ENCODE results near the gene NAT8L. TPM values are rescaled to one million over a fixed set of nuclear protein-coding genes. Genes with fewer than 3 reads are reported as not detected.
"Not testable (repeated sequence)": the region's sequence is repeated elsewhere in the genome, so short reads cannot be mapped to it uniquely, and the experiment has no call there.

Gene NAT8L
- polyA plus RNA-seq, 1 donor (not counting 4 experiments of a cell fraction or from before 2014, with no cell fraction given) = 0.01 TPM

DNA sequence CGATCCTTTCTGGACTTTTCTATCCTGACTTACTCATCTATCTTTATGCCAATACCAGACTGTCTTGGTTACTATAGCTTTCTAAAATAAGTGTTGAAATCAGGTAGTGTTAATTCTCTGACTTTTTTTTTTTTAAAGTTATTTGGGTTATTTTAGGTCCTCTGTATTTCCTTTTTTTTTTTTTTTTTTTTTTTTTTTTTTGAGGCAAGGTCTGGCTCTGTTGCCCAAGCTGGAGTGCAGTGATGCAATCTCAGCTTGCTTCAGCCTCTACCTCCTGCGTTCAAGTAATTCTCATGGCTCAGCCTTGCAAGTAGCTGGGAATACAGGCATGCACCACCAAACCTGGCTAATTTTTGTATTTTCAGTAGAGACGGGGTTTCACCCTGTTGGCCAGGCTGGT, 47.5 kb upstream of the NAT8L start:
- dilution Hi-C loops (cut with MboI; ENCODE audit: extremely low pct_ligation_motif_present, low sequenced_read_pairs) = loop anchor here (10.0 kb wide), 1 partner anchor 57 kb away; no protein-coding TSS in a partner anchor
- DNase-seq (ENCODE audit: low read depth, low spot score) = no peak

GRCh38 chr4:2015008-2015407, 44.1 kb upstream of the NAT8L start:
- H3K9ac ChIP-seq (ENCODE audit: control insufficient read depth, extremely low read depth, insufficient read depth, low read length) = no peak overlapping the region
- dilution Hi-C loops (cut with MboI; ENCODE audit: extremely low pct_ligation_motif_present, low sequenced_read_pairs) = loop anchor here (10.0 kb wide), 1 partner anchor 60 kb away; no protein-coding TSS in a partner anchor
- no peak for FAIRE-seq

More for the DNA sequence above, 47.5 kb upstream of the NAT8L start:
- FAIRE-seq = no peak
- Histone ChIP-seq H3K4me1 (ENCODE audit: control insufficient read depth, extremely low read depth, insufficient read depth, low read length) (peaks cover 17% of the 10 kb centered on the region), H3K9ac (ENCODE audit: control insufficient read depth, extremely low read depth, insufficient read depth, low read length) (no peak overlapping the region), H2AFZ (ENCODE audit: control insufficient read depth, low read length) (no peak overlapping the region), H3K27ac (ENCODE audit: control insufficient read depth, insufficient read depth, low read length) (no peak overlapping the region), H3K9me1 (ENCODE audit: control insufficient read depth, extremely low read depth, insufficient read depth, low read length) (no peaks in the 10 kb centered on the region), H3K36me3 (ENCODE audit: control insufficient read depth in 2 of 2, extremely low read depth in 1 of 2, insufficient read depth in 2 of 2, low read length in 2 of 2) (no peaks in the 10 kb centered on the region), H3K4me3 (ENCODE audit: control insufficient read depth in 2 of 3, extremely low read depth in 1 of 3, insufficient read depth in 2 of 3, low read depth in 1 of 3, low read length in 3 of 3) (no peak overlapping the region), H3K9me3 (ENCODE audit: control insufficient read depth, low read depth, low read length) (no peaks in the 10 kb centered on the region), H3K27me3 (ENCODE audit: control insufficient read depth, extremely low read depth, insufficient read depth, low read length) (no peaks in the 10 kb centered on the region), H3K4me2 (ENCODE audit: control insufficient read depth, extremely low read depth, insufficient read depth, low read depth, low read length) (no peak overlapping the region), H3K79me2 (ENCODE audit: control insufficient read depth, insufficient read depth, low read length) (peaks cover 20% of the 10 kb centered on the region), H4K20me1 (ENCODE audit: control insufficient read depth, extremely low read depth, insufficient read depth, low read length) (no peaks in the 10 kb centered on the region)
- TF ChIP-seq EZH2 (IDR thresholded peaks at IDR 0.05; ENCODE audit: low read length) = no peak
- TF ChIP-seq, protein P1, sequence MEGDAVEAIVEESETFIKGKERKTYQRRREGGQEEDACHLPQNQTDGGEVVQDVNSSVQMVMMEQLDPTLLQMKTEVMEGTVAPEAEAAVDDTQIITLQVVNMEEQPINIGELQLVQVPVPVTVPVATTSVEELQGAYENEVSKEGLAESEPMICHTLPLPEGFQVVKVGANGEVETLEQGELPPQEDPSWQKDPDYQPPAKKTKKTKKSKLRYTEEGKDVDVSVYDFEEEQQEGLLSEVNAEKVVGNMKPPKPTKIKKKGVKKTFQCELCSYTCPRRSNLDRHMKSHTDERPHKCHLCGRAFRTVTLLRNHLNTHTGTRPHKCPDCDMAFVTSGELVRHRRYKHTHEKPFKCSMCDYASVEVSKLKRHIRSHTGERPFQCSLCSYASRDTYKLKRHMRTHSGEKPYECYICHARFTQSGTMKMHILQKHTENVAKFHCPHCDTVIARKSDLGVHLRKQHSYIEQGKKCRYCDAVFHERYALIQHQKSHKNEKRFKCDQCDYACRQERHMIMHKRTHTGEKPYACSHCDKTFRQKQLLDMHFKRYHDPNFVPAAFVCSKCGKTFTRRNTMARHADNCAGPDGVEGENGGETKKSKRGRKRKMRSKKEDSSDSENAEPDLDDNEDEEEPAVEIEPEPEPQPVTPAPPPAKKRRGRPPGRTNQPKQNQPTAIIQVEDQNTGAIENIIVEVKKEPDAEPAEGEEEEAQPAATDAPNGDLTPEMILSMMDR (optimal IDR thresholded peaks at IDR 0.05 in 1 of 3, IDR thresholded peaks at IDR 0.05 in 1 of 3, conservative IDR thresholded peaks at IDR 0.05 in 1 of 3; ENCODE audit: extremely low read depth in 1 of 3, insufficient read depth in 2 of 3, low read length in 3 of 3) = no peak

DNA sequence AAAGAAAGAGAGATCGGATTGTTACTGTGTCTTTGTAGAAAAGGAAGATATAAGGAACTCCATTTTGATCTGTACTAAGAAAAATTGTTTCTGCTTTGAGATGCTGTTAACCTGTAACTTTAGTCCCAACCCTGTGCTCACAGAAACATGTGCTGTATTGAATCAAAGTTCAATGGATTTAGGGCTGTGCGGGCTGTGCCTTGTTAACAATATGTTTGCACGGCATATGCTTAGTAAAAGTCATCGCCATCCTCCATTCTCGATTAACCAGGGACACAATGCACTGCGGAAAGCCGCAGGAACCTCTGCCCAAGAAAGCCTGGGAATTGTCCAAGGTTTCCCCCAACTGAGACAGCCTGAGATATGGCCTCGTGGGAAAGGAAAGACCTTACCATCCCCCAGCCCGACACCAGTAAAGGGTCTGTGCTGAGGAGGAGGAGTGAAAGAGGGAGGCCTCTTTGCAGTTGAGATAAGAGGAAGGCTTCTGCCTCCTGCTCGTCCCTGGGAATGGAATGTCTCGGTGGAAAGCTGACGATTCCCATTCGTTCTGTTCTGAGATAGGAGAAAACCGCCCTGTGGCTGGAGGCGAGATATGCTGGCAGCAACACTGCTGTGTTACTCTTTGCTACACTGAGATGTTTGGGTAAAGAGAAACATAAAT, 37.6 kb upstream of the NAT8L start:
- FAIRE-seq; DNase-seq (ENCODE audit: low read depth, low spot score); H3K27ac ChIP-seq (ENCODE audit: control insufficient read depth, insufficient read depth, low read length); H3K4me3 ChIP-seq (ENCODE audit: control insufficient read depth in 2 of 3, extremely low read depth in 1 of 3, insufficient read depth in 2 of 3, low read depth in 1 of 3, low read length in 3 of 3); H3K9ac ChIP-seq (ENCODE audit: control insufficient read depth, extremely low read depth, insufficient read depth, low read length); H3K36me3 ChIP-seq (ENCODE audit: control insufficient read depth in 2 of 2, extremely low read depth in 1 of 2, insufficient read depth in 2 of 2, low read length in 2 of 2); H3K4me1 ChIP-seq (ENCODE audit: control insufficient read depth, extremely low read depth, insufficient read depth, low read length); H3K79me2 ChIP-seq (ENCODE audit: control insufficient read depth, insufficient read depth, low read length); H3K9me1 ChIP-seq (ENCODE audit: control insufficient read depth, extremely low read depth, insufficient read depth, low read length); H3K9me3 ChIP-seq (ENCODE audit: control insufficient read depth, low read depth, low read length); H3K4me2 ChIP-seq (ENCODE audit: control insufficient read depth, extremely low read depth, insufficient read depth, low read depth, low read length); dilution Hi-C loops (cut with MboI; ENCODE audit: extremely low pct_ligation_motif_present, low sequenced_read_pairs); H4K20me1 ChIP-seq (ENCODE audit: control insufficient read depth, extremely low read depth, insufficient read depth, low read length); H2AFZ ChIP-seq (ENCODE audit: control insufficient read depth, low read length): not testable (repeated sequence)
- H3K27me3 ChIP-seq (ENCODE audit: control insufficient read depth, extremely low read depth, insufficient read depth, low read length) = peaks cover 19% of the 10 kb centered on the region

More at GRCh38 chr4:2015008-2015407, 44.1 kb upstream of the NAT8L start:
- H3K4me1 ChIP-seq (ENCODE audit: control insufficient read depth, extremely low read depth, insufficient read depth, low read length) = peaks cover 2% of the 10 kb centered on the region
- no peaks in the 10 kb centered on the region for H3K79me2 ChIP-seq (ENCODE audit: control insufficient read depth, insufficient read depth, low read length)
- H3K4me2 ChIP-seq (ENCODE audit: control insufficient read depth, extremely low read depth, insufficient read depth, low read depth, low read length) = no peak overlapping the region
- no peak overlapping the region for H3K27ac ChIP-seq (ENCODE audit: control insufficient read depth, insufficient read depth, low read length)
- no peaks in the 10 kb centered on the region for H3K9me3 ChIP-seq (ENCODE audit: control insufficient read depth, low read depth, low read length)
- H3K27me3 ChIP-seq (ENCODE audit: control insufficient read depth, extremely low read depth, insufficient read depth, low read length) = no peaks in the 10 kb centered on the region
- H3K4me3 ChIP-seq (ENCODE audit: control insufficient read depth in 2 of 3, extremely low read depth in 1 of 3, insufficient read depth in 2 of 3, low read depth in 1 of 3, low read length in 3 of 3) = no peak overlapping the region
- DNase-seq (ENCODE audit: low read depth, low spot score) = no peak
- TF ChIP-seq EZH2 (IDR thresholded peaks at IDR 0.05; ENCODE audit: low read length) = no peak
- TF ChIP-seq, protein P1 (optimal IDR thresholded peaks at IDR 0.05 in 1 of 3, IDR thresholded peaks at IDR 0.05 in 1 of 3, conservative IDR thresholded peaks at IDR 0.05 in 1 of 3; ENCODE audit: extremely low read depth in 1 of 3, insufficient read depth in 2 of 3, low read length in 3 of 3) = no peak
- H4K20me1 ChIP-seq (ENCODE audit: control insufficient read depth, extremely low read depth, insufficient read depth, low read length) = no peaks in the 10 kb centered on the region
- H2AFZ ChIP-seq (ENCODE audit: control insufficient read depth, low read length) = no peak overlapping the region
- H3K9me1 ChIP-seq (ENCODE audit: control insufficient read depth, extremely low read depth, insufficient read depth, low read length) = no peaks in the 10 kb centered on the region
- H3K36me3 ChIP-seq (ENCODE audit: control insufficient read depth in 2 of 2, extremely low read depth in 1 of 2, insufficient read depth in 2 of 2, low read length in 2 of 2) = no peaks in the 10 kb centered on the region

Data from keratinocyte (primary cell).